ENCODE results near the gene TMEM132D. TPM values are rescaled to one million over a fixed set of nuclear protein-coding genes. Genes with fewer than 3 reads are reported as not detected.

Gene TMEM132D
- total and polyA plus RNA-seq, 2 experiments from 2014 or later, result not detected

DNA sequence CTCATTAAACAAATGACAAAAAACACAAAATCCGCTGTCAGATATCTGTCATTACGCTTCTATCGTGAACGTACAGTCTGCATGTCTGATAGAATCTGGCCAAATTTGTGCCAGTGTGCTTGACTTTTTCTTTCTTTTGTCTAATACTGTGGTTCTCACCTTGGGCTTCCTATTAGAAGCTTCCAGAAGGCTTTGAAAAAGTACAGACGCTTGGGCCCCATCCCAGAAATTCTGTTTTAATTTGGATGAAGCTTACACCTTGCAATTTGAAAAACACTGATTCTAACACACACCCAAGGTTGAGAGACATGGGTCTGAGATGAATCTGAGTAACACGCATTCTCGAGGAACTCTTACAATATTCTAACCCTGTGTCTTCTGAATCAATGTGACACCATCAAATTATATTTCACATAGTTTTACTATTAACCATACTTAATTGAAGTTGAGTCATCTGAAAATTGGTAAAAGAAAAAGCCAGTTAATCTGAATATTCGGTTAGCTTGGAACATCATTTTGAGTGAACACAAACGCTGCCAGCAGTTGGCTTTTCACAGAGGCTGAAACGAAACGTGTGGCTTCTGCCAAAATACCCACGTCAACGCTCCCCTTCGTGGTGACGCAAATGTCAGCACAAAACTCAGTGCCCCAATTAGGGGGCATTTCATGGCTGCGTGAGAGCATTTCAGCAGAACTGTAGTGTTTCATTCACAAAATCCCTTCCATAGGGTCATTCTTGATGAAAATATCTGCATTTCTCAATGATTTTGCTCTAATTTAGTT, 420.5 kb downstream of the TMEM132D start:
- Histone ChIP-seq H4K20me1 (ENCODE audit: insufficient read depth) (no peaks in the 10 kb centered on the region), H3F3A (ENCODE audit: insufficient read depth) (no peaks in the 10 kb centered on the region), H3K4me3 (no peak overlapping the region), H2AFZ (no peak overlapping the region), H3K36me3 (ENCODE audit: low read depth) (no peaks in the 10 kb centered on the region), H3K27me3 (replicated peaks; ENCODE audit: insufficient read depth) (no peaks in the 10 kb centered on the region), H3K4me2 (ENCODE audit: unreplicated experiment) (no peak overlapping the region), H3K4me1 (ENCODE audit: insufficient read depth) (no peaks in the 10 kb centered on the region), H3K9me2 (ENCODE audit: insufficient read depth) (no peaks in the 10 kb centered on the region), H3K9ac (no peak overlapping the region), H3K79me2 (ENCODE audit: insufficient read depth) (no peaks in the 10 kb centered on the region), H3K9me3 (ENCODE audit: low read depth) (no peaks in the 10 kb centered on the region), H3K27ac (no peak overlapping the region)
- in situ Hi-C loops (cut with MboI), result no loop called here
- TF ChIP-seq EZH2 (IDR thresholded peaks at IDR 0.05; ENCODE audit: insufficient read depth, poor library complexity, severe bottlenecking) (no peak), EZH2phosphoT487 (IDR thresholded peaks at IDR 0.05; ENCODE audit: insufficient read depth, low read depth) (no peak)
- no peak for DNase-seq
- 24 to 31% methylated on average over 16 of the region's 16 CpGs for WGBS, 2 experiments (ENCODE audit: low coverage in 1 of 2, low lambda C conversion rate in 2 of 2, missing lambda C conversion rate in 2 of 2)

DNA sequence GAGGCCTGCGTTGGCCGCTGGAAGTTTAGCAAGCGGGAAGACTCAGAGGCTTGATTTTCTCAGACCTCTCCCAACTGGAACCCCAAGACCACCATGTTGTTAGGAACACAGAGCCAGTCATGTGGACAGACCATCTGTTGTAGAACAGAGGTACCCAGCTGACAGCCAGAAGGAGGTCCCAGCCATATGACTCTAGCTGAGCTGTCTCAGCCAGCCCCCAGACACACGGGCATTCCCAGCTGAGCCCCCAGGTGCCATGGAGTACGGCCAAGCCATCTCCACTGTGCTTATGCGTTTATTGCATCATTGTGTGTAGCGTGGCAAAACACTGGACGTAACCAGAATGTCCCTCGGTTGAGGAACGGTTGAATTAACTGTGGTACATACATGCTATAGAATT, 421.9 kb downstream of the TMEM132D start:
- Histone ChIP-seq H3K79me2 (ENCODE audit: insufficient read depth) (no peaks in the 10 kb centered on the region), H3K4me1 (ENCODE audit: insufficient read depth) (no peaks in the 10 kb centered on the region), H3K9me2 (ENCODE audit: insufficient read depth) (no peaks in the 10 kb centered on the region), H3K4me3 (no peak overlapping the region), H3K27me3 (replicated peaks; ENCODE audit: insufficient read depth) (no peaks in the 10 kb centered on the region), H3K9me3 (ENCODE audit: low read depth) (no peaks in the 10 kb centered on the region), H2AFZ (no peak overlapping the region), H3K4me2 (ENCODE audit: unreplicated experiment) (no peak overlapping the region), H3K36me3 (ENCODE audit: low read depth) (no peaks in the 10 kb centered on the region), H3F3A (ENCODE audit: insufficient read depth) (no peaks in the 10 kb centered on the region), H4K20me1 (ENCODE audit: insufficient read depth) (no peaks in the 10 kb centered on the region), H3K9ac (no peak overlapping the region), H3K27ac (no peak overlapping the region)
- in situ Hi-C loops (cut with MboI), result no loop called here
- 34 to 37% methylated on average over 10 of the region's 10 CpGs for WGBS, 2 experiments (ENCODE audit: low coverage in 1 of 2, low lambda C conversion rate in 2 of 2, missing lambda C conversion rate in 2 of 2)
- DNase-seq, result no peak
- TF ChIP-seq EZH2 (IDR thresholded peaks at IDR 0.05; ENCODE audit: insufficient read depth, poor library complexity, severe bottlenecking) (no peak), EZH2phosphoT487 (IDR thresholded peaks at IDR 0.05; ENCODE audit: insufficient read depth, low read depth) (no peak)

DNA sequence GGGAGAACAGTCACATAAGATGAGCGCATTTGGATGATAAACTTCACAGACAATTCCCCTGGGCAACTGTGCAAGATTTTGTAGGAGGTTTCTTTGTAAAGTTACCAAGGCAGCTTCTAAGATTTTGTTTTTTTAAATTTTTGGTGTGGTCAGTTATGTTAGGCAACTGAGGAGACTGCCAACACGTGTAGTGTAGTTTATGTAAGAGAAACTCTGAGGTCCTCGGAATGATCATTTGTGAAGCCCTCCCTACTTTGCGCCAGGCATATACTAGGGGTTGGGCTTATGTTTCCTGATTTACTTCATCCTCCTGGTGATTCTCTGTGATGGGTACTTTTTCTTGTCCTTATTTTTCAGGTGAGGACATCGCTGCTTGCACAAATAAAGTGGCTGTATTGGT, 433.6 kb downstream of the TMEM132D start:
- Histone ChIP-seq H3K9me2 (ENCODE audit: insufficient read depth) (no peaks in the 10 kb centered on the region), H3K27ac (no peak overlapping the region), H3K36me3 (ENCODE audit: low read depth) (no peaks in the 10 kb centered on the region), H3K4me3 (no peak overlapping the region), H3K27me3 (replicated peaks; ENCODE audit: insufficient read depth) (no peaks in the 10 kb centered on the region), H3K9me3 (ENCODE audit: low read depth) (no peaks in the 10 kb centered on the region), H3K79me2 (ENCODE audit: insufficient read depth) (no peaks in the 10 kb centered on the region), H3K4me1 (ENCODE audit: insufficient read depth) (no peaks in the 10 kb centered on the region), H4K20me1 (ENCODE audit: insufficient read depth) (no peaks in the 10 kb centered on the region), H3K4me2 (ENCODE audit: unreplicated experiment) (no peak overlapping the region), H3K9ac (no peak overlapping the region), H2AFZ (no peak overlapping the region), H3F3A (ENCODE audit: insufficient read depth) (no peaks in the 10 kb centered on the region)
- in situ Hi-C loops (cut with MboI), result no loop called here
- TF ChIP-seq EZH2 (IDR thresholded peaks at IDR 0.05; ENCODE audit: insufficient read depth, poor library complexity, severe bottlenecking), result no peak
- TF ChIP-seq EZH2phosphoT487 (IDR thresholded peaks at IDR 0.05; ENCODE audit: insufficient read depth, low read depth), result no peak
- 15 to 22% methylated on average over 5 of the region's 5 CpGs for WGBS, 2 experiments (ENCODE audit: low coverage in 1 of 2, low lambda C conversion rate in 2 of 2, missing lambda C conversion rate in 2 of 2)
- DNase-seq, result no peak

DNA sequence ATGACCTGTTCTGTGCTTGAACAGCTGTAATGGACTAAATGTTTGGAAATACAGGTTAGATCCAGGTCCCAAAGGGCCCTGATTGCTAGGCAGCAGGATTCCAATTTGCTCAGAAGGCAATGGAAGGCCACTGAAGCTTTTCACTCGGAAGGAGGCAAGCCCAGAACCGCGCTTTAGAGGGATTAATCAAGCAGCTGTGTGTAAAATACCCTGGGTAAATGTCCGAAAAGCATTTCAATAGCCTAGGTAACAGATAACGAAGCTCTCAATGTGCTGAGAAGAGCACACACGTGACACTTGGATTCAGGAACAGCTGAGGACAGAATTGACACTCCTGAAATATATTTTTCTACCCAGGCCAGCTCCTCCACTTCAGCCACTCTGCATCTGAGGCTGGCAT, 436.1 kb downstream of the TMEM132D start:
- no peaks in the 10 kb centered on the region for H3K4me1 ChIP-seq (ENCODE audit: insufficient read depth)
- no peak overlapping the region for H3K27ac ChIP-seq
- no peak overlapping the region for H3K4me2 ChIP-seq (ENCODE audit: unreplicated experiment)
- TF ChIP-seq EZH2phosphoT487 (IDR thresholded peaks at IDR 0.05; ENCODE audit: insufficient read depth, low read depth), result no peak
- TF ChIP-seq EZH2 (IDR thresholded peaks at IDR 0.05; ENCODE audit: insufficient read depth, poor library complexity, severe bottlenecking), result no peak
- H3K79me2 ChIP-seq (ENCODE audit: insufficient read depth), result no peaks in the 10 kb centered on the region
- H3K4me3 ChIP-seq, result no peak overlapping the region
- H3K27me3 ChIP-seq (replicated peaks; ENCODE audit: insufficient read depth), result no peaks in the 10 kb centered on the region
- in situ Hi-C loops (cut with MboI), result no loop called here
- no peaks in the 10 kb centered on the region for H4K20me1 ChIP-seq (ENCODE audit: insufficient read depth)
- H3K9ac ChIP-seq, result no peak overlapping the region
- no peaks in the 10 kb centered on the region for H3K9me2 ChIP-seq (ENCODE audit: insufficient read depth)
- no peaks in the 10 kb centered on the region for H3K9me3 ChIP-seq (ENCODE audit: low read depth)
- no peaks in the 10 kb centered on the region for H3F3A ChIP-seq (ENCODE audit: insufficient read depth)
- no peak overlapping the region for H2AFZ ChIP-seq
- DNase-seq, result no peak
- 18 to 20% methylated on average over 6 of the region's 6 CpGs for WGBS, 2 experiments (ENCODE audit: low coverage in 1 of 2, low lambda C conversion rate in 2 of 2, missing lambda C conversion rate in 2 of 2)
- H3K36me3 ChIP-seq (ENCODE audit: low read depth), result no peaks in the 10 kb centered on the region

All from GM23248 (cell line).